Endothelial cell of umbilical vein (primary cell): Measurements from ENCODE around the gene ASRGL1. TPM values are rescaled to one million over a fixed set of nuclear protein-coding genes. Genes with fewer than 3 reads are reported as not detected.

Experiments used
- BruUV-seq: library from RNA; stranded (reverse); fragments of 400-500 nt; replicated peaks from 2 replicates; lab custom pipeline; 2021; lab: Mats Ljungman, UMichigan
- CTCF ChIA-PET: fragments of 300-600, 350-600 bp; sonication (Branson Sonifier 250); formaldehyde crosslinking; loops from one replicate; lab custom pipeline; 2021; ENCODE audit warnings: antibody characterized with exemption, inconsistent platforms; lab: Charles Lee
- POLR2A ChIA-PET: fragments of 300-600, 350-600 bp; sonication (Branson Sonifier 250); formaldehyde crosslinking; loops from one replicate; lab custom pipeline; 2021; ENCODE audit warnings: antibody characterized with exemption, inconsistent platforms; lab: Charles Lee
- DNase-seq: peaks from one replicate; pipeline ENCODE4 v3.0.0-alpha.2; 2011; ENCODE audit warnings: low read depth, low spot score
- FAIRE-seq: peaks from 2 replicates; lab custom pipeline; 2011; peaks lifted over from hg19 to GRCh38; lab: Jason Lieb, UNC
- H2AFZ ChIP-seq: 2 replicates; pipeline ENCODE4 v1.6.0; 2012; ENCODE audit warnings: low read depth, low read length, control low read depth, inconsistent platforms
- H3K27ac ChIP-seq: 2 replicates; pipeline ENCODE4 v1.5.1; 2011; ENCODE audit warnings: low read depth, mild to moderate bottlenecking, control low read depth, low read length, moderate library complexity; ENCODE audit not compliant: insufficient read depth
- H3K27me3 ChIP-seq, 2 experiments: 2 replicates each; pipeline versions ENCODE4 v1.6.0 to v1.6.1; 2011; ENCODE audit warnings: low read length in 2 of 2, mixed read lengths in 1 of 2; ENCODE audit not compliant: control insufficient read depth in 2 of 2, insufficient read depth in 2 of 2
- H3K36me3 ChIP-seq, 2 experiments: 2 replicates in 1 of 2; 3 replicates in 1 of 2; pipeline ENCODE4 v1.5.1; 2011; ENCODE audit warnings: low read length in 2 of 2, mild to moderate bottlenecking in 1 of 2, moderate library complexity in 1 of 2; ENCODE audit not compliant: control insufficient read depth in 2 of 2, insufficient read depth in 2 of 2; ENCODE audit errors: extremely low read depth in 1 of 2
- H3K4me1 ChIP-seq: 3 replicates; pipeline ENCODE4 v1.5.1; 2011; ENCODE audit warnings: mild to moderate bottlenecking, low read length; ENCODE audit not compliant: control insufficient read depth, insufficient read depth; ENCODE audit errors: extremely low read depth
- H3K4me2 ChIP-seq: 2 replicates; pipeline ENCODE4 v1.6.1; 2011; ENCODE audit warnings: low read length, control low read depth, mixed read lengths; ENCODE audit not compliant: insufficient read depth
- H3K4me3 ChIP-seq, 3 experiments: fragments of 200-600 bp in 1 of 3; sonication (generic), shearing (Covaris generic) in 1 of 3; replicated peaks in 1 of 3; 2 replicates each; pipeline ENCODE4 v1.5.1; 2011 to 2016; ENCODE audit warnings: control low read depth in 3 of 3, low read length in 3 of 3, mild to moderate bottlenecking in 2 of 3, inconsistent platforms in 1 of 3, low read depth in 1 of 3, moderate library complexity in 1 of 3; ENCODE audit not compliant: insufficient read depth in 1 of 3
- H3K79me2 ChIP-seq: 2 replicates; pipeline ENCODE4 v1.6.0; 2012; ENCODE audit warnings: low read length, inconsistent platforms; ENCODE audit not compliant: control insufficient read depth, insufficient read depth
- H3K9ac ChIP-seq: replicated peaks from 2 replicates; pipeline ENCODE3; 2011; ENCODE audit warnings: low read length, control low read depth; ENCODE audit not compliant: insufficient read depth; ENCODE audit errors: extremely low read depth
- H3K9me1 ChIP-seq: replicated peaks from 3 replicates; pipeline ENCODE4 v1.6.0; 2011; ENCODE audit warnings: mild to moderate bottlenecking, low read length; ENCODE audit not compliant: control insufficient read depth, insufficient read depth; ENCODE audit errors: extremely low read depth
- H3K9me3 ChIP-seq: replicated peaks from 2 replicates; pipeline ENCODE4 v1.5.1; 2012; ENCODE audit warnings: low read length, inconsistent platforms; ENCODE audit not compliant: control insufficient read depth, insufficient read depth
- H4K20me1 ChIP-seq: replicated peaks from 2 replicates; pipeline ENCODE3; 2011; ENCODE audit warnings: mild to moderate bottlenecking, low read length; ENCODE audit not compliant: control insufficient read depth, insufficient read depth; ENCODE audit errors: extremely low read depth
- EZH2 ChIP-seq: IDR thresholded peaks from 2 replicates; pipeline ENCODE4 v1.6.1; 2012; ENCODE audit warnings: borderline replicate concordance, low read depth, mild to moderate bottlenecking, moderate library complexity, low read length, inconsistent platforms; ENCODE audit not compliant: severe bottlenecking
- FOS ChIP-seq: IDR thresholded peaks from 2 replicates; pipeline ENCODE4 v1.6.1; 2011; ENCODE audit warnings: mild to moderate bottlenecking, low read length, moderate library complexity, borderline replicate concordance; ENCODE audit not compliant: insufficient read depth
- GATA2 ChIP-seq: IDR thresholded peaks from 2 replicates; pipeline ENCODE4 v1.7.0; 2011; ENCODE audit warnings: low read depth, mild to moderate bottlenecking, moderate library complexity, mixed read lengths, low read length; ENCODE audit not compliant: insufficient read length, insufficient read depth
- JUN ChIP-seq: IDR thresholded peaks from 2 replicates; pipeline ENCODE4 v1.6.1; 2011; ENCODE audit warnings: borderline replicate concordance, low read depth; ENCODE audit not compliant: insufficient read length, insufficient read depth
- MYC ChIP-seq: IDR thresholded peaks from one replicate; pipeline ENCODE4 v1.6.1; 2011; ENCODE audit warnings: mild to moderate bottlenecking, low read depth, low read length
- POLR2A ChIP-seq: IDR thresholded peaks from 2 replicates; pipeline ENCODE4 v1.6.1; 2012; ENCODE audit warnings: low read depth, mild to moderate bottlenecking, control low read depth, low read length
- POLR2AphosphoS5 ChIP-seq: IDR thresholded peaks from 2 replicates; pipeline ENCODE4 v1.6.1; 2012; ENCODE audit warnings: low read depth, mild to moderate bottlenecking, control low read depth, low read length, moderate library complexity; ENCODE audit not compliant: insufficient read depth
- dilution Hi-C: fragments of 300-500 bp; cut with MboI; formaldehyde crosslinking; loops from one replicate; pipeline ENCODE4 v1.15.0; 2019; ENCODE audit warnings: low sequenced_read_pairs; ENCODE audit not compliant: extremely low pct_ligation_motif_present
- intact Hi-C: fragments of 100-400 bp; cut with micrococcal nuclease; formaldehyde crosslinking; loops from one replicate; pipeline ENCODE4 v1.10.0; 2022
- polyA plus RNA-seq, 4 experiments: library from polyadenylated mRNA; depleted of rRNA in 3 of 4; stranded (reverse) in 3 of 4; unstranded in 1 of 4; fragments of >200 nt; gene quantifications; 2 replicates each; pipeline versions ENCODE4 v1.2.1 to v1.2.3, GENCODE V29; 2011 to 2012; ENCODE audit warnings: missing spikeins in 1 of 4
- total RNA-seq: library from RNA; stranded (reverse); gene quantifications from 2 replicates; pipeline ENCODE4 v1.2.3, GENCODE V29; 2021
- TF ChIP-seq, protein P1 (sequence below): IDR thresholded peaks from 2 replicates; pipeline ENCODE4 v1.6.1; 2011; ENCODE audit not compliant: insufficient read depth, insufficient read length
- TF ChIP-seq, protein P2 (sequence below), 2 donors: IDR thresholded peaks; 1 replicate in 1 of 2; 2 replicates in 1 of 2; pipeline ENCODE4 v1.5.1; 2011; ENCODE audit warnings: low read length in 2 of 2, mild to moderate bottlenecking in 2 of 2, moderate library complexity in 2 of 2, control low read depth in 1 of 2, inconsistent platforms in 1 of 2, low read depth in 1 of 2; ENCODE audit not compliant: insufficient read depth in 1 of 2; ENCODE audit errors: extremely low read depth in 1 of 2

The ASRGL1 gene
- total and polyA plus RNA-seq, 2 donors (not counting 3 experiments of a cell fraction or from before 2014, with no cell fraction given), result 33.1 to 36.0 TPM

DNA sequence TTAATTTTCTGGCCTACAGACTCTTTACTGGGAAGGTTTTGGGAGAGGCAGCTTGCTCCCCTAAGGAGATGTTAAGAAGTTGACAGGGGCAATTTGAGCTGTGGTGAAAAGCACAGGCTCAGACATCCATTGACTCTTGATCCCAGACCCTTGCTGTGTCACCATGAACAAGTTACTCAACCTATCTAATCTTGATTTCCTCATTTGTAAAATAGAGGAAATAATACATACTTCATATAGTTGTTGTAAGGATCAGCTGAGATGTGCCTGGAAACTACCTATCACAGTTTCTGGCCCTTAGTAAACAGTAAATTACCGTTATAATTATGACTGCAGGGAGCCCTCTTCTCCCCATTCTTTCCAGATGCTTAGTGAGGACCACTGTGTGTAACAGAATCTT is 21.8 kb upstream of the ASRGL1 start:
- intact Hi-C loops, result no loop called here
- no peak overlapping the region for H2AFZ ChIP-seq
- H3K27me3 ChIP-seq, result peaks cover 8 to 12% of the 10 kb centered on the region in 2 experiments
- no peaks in the 10 kb centered on the region for H3K36me3 ChIP-seq
- H3K79me2 ChIP-seq, result no peaks in the 10 kb centered on the region
- peaks cover 2% of the 10 kb centered on the region for H4K20me1 ChIP-seq
- BruUV-seq, result no TSS peak
- no peak overlapping the region for H3K27ac ChIP-seq
- no peaks in the 10 kb centered on the region for H3K9me1 ChIP-seq
- ChIA-PET CTCF (interaction anchor here (0.9 to 2.2 kb wide), 3 partner anchors 13 to 98 kb away, joined by 3 to 10 read pairs (median 3); no protein-coding TSS in a partner anchor), POLR2A (no interaction called here)
- dilution Hi-C loops, result no loop called here
- H3K9me3 ChIP-seq, result no peaks in the 10 kb centered on the region
- H3K4me2 ChIP-seq, result no peak overlapping the region
- H3K4me1 ChIP-seq, result no peaks in the 10 kb centered on the region
- no peak overlapping the region for H3K9ac ChIP-seq
- FAIRE-seq (no peak), DNase-seq (no peak)
- no peak overlapping the region for H3K4me3 ChIP-seq
- TF ChIP-seq GATA2 (no peak), POLR2A (no peak), FOS (no peak), POLR2AphosphoS5 (no peak), EZH2 (no peak), MYC (no peak), JUN (no peak)
- TF ChIP-seq, protein P1, sequence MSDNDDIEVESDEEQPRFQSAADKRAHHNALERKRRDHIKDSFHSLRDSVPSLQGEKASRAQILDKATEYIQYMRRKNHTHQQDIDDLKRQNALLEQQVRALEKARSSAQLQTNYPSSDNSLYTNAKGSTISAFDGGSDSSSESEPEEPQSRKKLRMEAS, result no peak
- TF ChIP-seq, protein P2, sequence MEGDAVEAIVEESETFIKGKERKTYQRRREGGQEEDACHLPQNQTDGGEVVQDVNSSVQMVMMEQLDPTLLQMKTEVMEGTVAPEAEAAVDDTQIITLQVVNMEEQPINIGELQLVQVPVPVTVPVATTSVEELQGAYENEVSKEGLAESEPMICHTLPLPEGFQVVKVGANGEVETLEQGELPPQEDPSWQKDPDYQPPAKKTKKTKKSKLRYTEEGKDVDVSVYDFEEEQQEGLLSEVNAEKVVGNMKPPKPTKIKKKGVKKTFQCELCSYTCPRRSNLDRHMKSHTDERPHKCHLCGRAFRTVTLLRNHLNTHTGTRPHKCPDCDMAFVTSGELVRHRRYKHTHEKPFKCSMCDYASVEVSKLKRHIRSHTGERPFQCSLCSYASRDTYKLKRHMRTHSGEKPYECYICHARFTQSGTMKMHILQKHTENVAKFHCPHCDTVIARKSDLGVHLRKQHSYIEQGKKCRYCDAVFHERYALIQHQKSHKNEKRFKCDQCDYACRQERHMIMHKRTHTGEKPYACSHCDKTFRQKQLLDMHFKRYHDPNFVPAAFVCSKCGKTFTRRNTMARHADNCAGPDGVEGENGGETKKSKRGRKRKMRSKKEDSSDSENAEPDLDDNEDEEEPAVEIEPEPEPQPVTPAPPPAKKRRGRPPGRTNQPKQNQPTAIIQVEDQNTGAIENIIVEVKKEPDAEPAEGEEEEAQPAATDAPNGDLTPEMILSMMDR (IDR thresholded peaks at IDR 0.05; ENCODE audit: extremely low read depth in 1 of 2, insufficient read depth in 1 of 2, low read depth in 1 of 2, low read length in 2 of 2), result no peak
